ENCODE data around the gene KDM4B.

KDM4B gene

GRCh38 chr19:5045029-5045428 lies 76.1 kb downstream of the KDM4B start:
- no peak overlapping the region for H3K4me3 ChIP-seq (ENCODE audit: low read depth, low read length)

GRCh38 chr19:5045956-5046338 lies 77.0 kb downstream of the KDM4B start:
- H3K4me3 ChIP-seq (ENCODE audit: low read depth, low read length), result no peak overlapping the region

More at GRCh38 chr19:5045029-5045428, 76.1 kb downstream of the KDM4B start:
- no peak for TF ChIP-seq CTCF (IDR thresholded peaks at IDR 0.05; ENCODE audit: low read depth, low read length)

GRCh38 chr19:5046339-5047039 lies 77.6 kb downstream of the KDM4B start:
- TF ChIP-seq CTCF (IDR thresholded peaks at IDR 0.05; ENCODE audit: low read depth, low read length), result no peak
- H3K4me3 ChIP-seq (ENCODE audit: low read depth, low read length), result no peak overlapping the region

More at GRCh38 chr19:5045956-5046338, 77.0 kb downstream of the KDM4B start:
- TF ChIP-seq CTCF (IDR thresholded peaks at IDR 0.05; ENCODE audit: low read depth, low read length), result no peak

GRCh38 chr19:5047251-5047935 lies 78.5 kb downstream of the KDM4B start:
- no peak for TF ChIP-seq CTCF (IDR thresholded peaks at IDR 0.05; ENCODE audit: low read depth, low read length)
- no peak overlapping the region for H3K4me3 ChIP-seq (ENCODE audit: low read depth, low read length)

- peak; percentile 95 for TF ChIP-seq CTCF (IDR thresholded peaks at IDR 0.05; ENCODE audit: low read depth, low read length)
- no peak overlapping the region for H3K4me3 ChIP-seq (ENCODE audit: low read depth, low read length)
Observed at GRCh38 chr19:5048091-5048726, 79.3 kb downstream of the KDM4B start.

GRCh38 chr19:5048727-5049553 lies 80.0 kb downstream of the KDM4B start:
- no peak for TF ChIP-seq CTCF (IDR thresholded peaks at IDR 0.05; ENCODE audit: low read depth, low read length)
- H3K4me3 ChIP-seq (ENCODE audit: low read depth, low read length), result no peak overlapping the region

Measured in WI38 (cell line).